PFSK-1 (cell line): ENCODE results near the gene IGFBP4. TPM values are rescaled to one million over a fixed set of nuclear protein-coding genes. Genes with fewer than 3 reads are reported as not detected.
A peak's percentile ranks its signal among the peaks of the same experiment; 100 is the strongest.

ENCODE experiments used
- FOXP2 ChIP-seq: optimal IDR thresholded peaks from 2 replicates; pipeline ENCODE3; 2011; ENCODE audit warnings: borderline replicate concordance, control low read depth, inconsistent platforms; ENCODE audit not compliant: insufficient read depth; ENCODE audit errors: extremely low read length, extremely low read depth
- POLR2AphosphoS5 ChIP-seq: IDR thresholded peaks from 2 replicates; pipeline ENCODE4 v1.6.1; 2012; ENCODE audit warnings: low read depth, mild to moderate bottlenecking, control low read depth, low read length, moderate library complexity
- REST ChIP-seq, 2 experiments: IDR thresholded peaks; 2 replicates each; pipeline versions ENCODE4 v1.6.1 to v1.8.0; 2011 to 2012; ENCODE audit warnings: low read depth in 2 of 2, low read length in 2 of 2, control low read depth in 1 of 2, inconsistent platforms in 1 of 2, mild to moderate bottlenecking in 1 of 2, moderate library complexity in 1 of 2; ENCODE audit not compliant: insufficient read depth in 1 of 2
- SIN3A ChIP-seq: IDR thresholded peaks from 2 replicates; pipeline ENCODE4 v1.6.1; 2012; ENCODE audit warnings: mild to moderate bottlenecking, low read length, moderate library complexity, borderline replicate concordance; ENCODE audit not compliant: insufficient read depth
- TAF1 ChIP-seq: IDR thresholded peaks from 2 replicates; pipeline ENCODE4 v1.6.1; 2012; ENCODE audit warnings: low read length, control low read depth, borderline replicate concordance; ENCODE audit not compliant: insufficient read depth
- polyA plus RNA-seq: library from polyadenylated mRNA; unstranded; fragments of >200 nt; gene quantifications from one replicate; pipeline ENCODE4 v1.2.1, GENCODE V29; 2012; ENCODE audit warnings: low read depth, missing spikeins; ENCODE audit not compliant: insufficient read length

Gene IGFBP4
- 982 TPM for polyA plus RNA-seq

- peak; percentile 46 for TF ChIP-seq POLR2AphosphoS5
- TF ChIP-seq FOXP2: peak; percentile 62
- no peak for TF ChIP-seq SIN3A
- TF ChIP-seq TAF1: 0 out of 2 replicates have a peak, but pooled peaks have one; percentile 4
- TF ChIP-seq REST (IDR thresholded peaks at IDR 0.05; ENCODE audit: insufficient read depth in 1 of 2, low read depth in 2 of 2, low read length in 2 of 2): no peak
Observed at GRCh38 chr17:40443196-40443987, at the start of gene IGFBP4. IGFBP4 (plus strand) TSS chr17:40443450; CDS start chr17:40443736, 286 bp downstream.

GRCh38 chr17:40399185-40399584, 44.1 kb upstream of the IGFBP4 start:
- TF ChIP-seq POLR2AphosphoS5 (no peak), FOXP2 (no peak), SIN3A (no peak), TAF1 (no peak), REST (IDR thresholded peaks at IDR 0.05; ENCODE audit: insufficient read depth in 1 of 2, low read depth in 2 of 2, low read length in 2 of 2) (no peak)

- TF ChIP-seq FOXP2 (no peak), SIN3A (no peak), TAF1 (no peak), POLR2AphosphoS5 (no peak), REST (IDR thresholded peaks at IDR 0.05; ENCODE audit: insufficient read depth in 1 of 2, low read depth in 2 of 2, low read length in 2 of 2) (no peak)
Observed at GRCh38 chr17:40402668-40403067, 40.6 kb upstream of the IGFBP4 start.

GRCh38 chr17:40404003-40404402, 39.2 kb upstream of the IGFBP4 start:
- no peak for TF ChIP-seq REST (IDR thresholded peaks at IDR 0.05; ENCODE audit: insufficient read depth in 1 of 2, low read depth in 2 of 2, low read length in 2 of 2)
- TF ChIP-seq SIN3A: no peak
- no peak for TF ChIP-seq TAF1
- TF ChIP-seq FOXP2: no peak
- no peak for TF ChIP-seq POLR2AphosphoS5

- TF ChIP-seq TAF1: no peak
- TF ChIP-seq POLR2AphosphoS5: no peak
- no peak for TF ChIP-seq REST (IDR thresholded peaks at IDR 0.05; ENCODE audit: insufficient read depth in 1 of 2, low read depth in 2 of 2, low read length in 2 of 2)
- no peak for TF ChIP-seq SIN3A
- no peak for TF ChIP-seq FOXP2
Observed at GRCh38 chr17:40407460-40407859, 35.8 kb upstream of the IGFBP4 start.
